Glutamatergic neuron (in vitro differentiated cells): Measurements from ENCODE around the gene CLEC16A. TPM values are rescaled to one million over a fixed set of nuclear protein-coding genes. Genes with fewer than 3 reads are reported as not detected.
"Not testable (repeated sequence)": the region's sequence is repeated elsewhere in the genome, so short reads cannot be mapped to it uniquely, and the experiment has no call there.

Source experiments
- DNase-seq: peaks from one replicate; pipeline ENCODE4 v3.0.0; 2022
- H3K27ac Mint-ChIP-seq: one replicate; pipeline ENCODE4 v1.8.0; 2020; ENCODE audit warnings: mild to moderate bottlenecking, mixed read lengths, inconsistent platforms; ENCODE audit not compliant: unreplicated experiment
- H3K27me3 Mint-ChIP-seq: one replicate; pipeline ENCODE4 v1.8.0; 2020; ENCODE audit warnings: mild to moderate bottlenecking, moderate library complexity, mixed read lengths, inconsistent platforms; ENCODE audit not compliant: unreplicated experiment
- H3K36me3 Mint-ChIP-seq: one replicate; pipeline ENCODE4 v1.8.0; 2020; ENCODE audit warnings: mild to moderate bottlenecking, mixed read lengths, inconsistent platforms; ENCODE audit not compliant: unreplicated experiment
- H3K4me1 Mint-ChIP-seq: one replicate; pipeline ENCODE4 v1.8.0; 2020; ENCODE audit warnings: mild to moderate bottlenecking, low read depth, mixed read lengths, inconsistent platforms; ENCODE audit not compliant: unreplicated experiment
- H3K4me3 Mint-ChIP-seq: one replicate; pipeline ENCODE4 v1.8.0; 2020; ENCODE audit warnings: mild to moderate bottlenecking, mixed read lengths, inconsistent platforms; ENCODE audit not compliant: unreplicated experiment
- H3K9me3 Mint-ChIP-seq: one replicate; pipeline ENCODE4 v1.8.0; 2020; ENCODE audit warnings: mild to moderate bottlenecking, moderate library complexity, mixed read lengths, inconsistent platforms; ENCODE audit not compliant: unreplicated experiment
- total RNA-seq: library from RNA; stranded (reverse); fragmentation: NEBNext Ultra II Directional; extraction: Animal tissue kit (Norgen Biotek cat#: 25700); gene quantifications from one replicate; pipeline ENCODE4 v1.2.1, GENCODE V29; 2021; ENCODE audit not compliant: unreplicated experiment
- TF ChIP-seq, protein P1 (sequence below): fragments of 200-600 bp; sonication (generic); IDR thresholded peaks from one replicate; pipeline ENCODE4 v1.5.0; 2021; ENCODE audit not compliant: partially characterized antibody, unreplicated experiment

CLEC16A gene
- total RNA-seq, 1 donor from 2014 or later: 43.0 TPM

DNA sequence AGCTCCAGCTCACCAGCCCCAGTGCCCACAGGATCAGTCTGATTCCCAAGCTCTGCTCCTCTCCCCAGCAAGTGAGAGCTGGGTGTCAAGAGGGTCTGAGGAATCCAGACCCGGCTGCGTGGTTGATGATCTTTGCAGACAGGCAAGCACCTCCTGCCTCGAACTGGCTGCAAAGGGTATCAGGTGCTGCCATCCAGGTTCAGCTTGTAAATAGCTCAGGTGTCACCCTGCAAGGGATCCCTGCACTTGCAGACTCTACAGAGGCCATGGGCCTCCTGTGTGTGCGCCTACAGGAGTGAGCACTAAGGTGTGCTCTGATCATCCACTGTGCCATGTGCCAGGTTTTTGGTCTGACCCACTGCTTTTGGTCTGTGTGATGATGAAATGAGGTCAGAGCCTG lies 18.3 kb upstream of the CLEC16A start:
- DNase-seq: no peak
- TF ChIP-seq, protein P1, sequence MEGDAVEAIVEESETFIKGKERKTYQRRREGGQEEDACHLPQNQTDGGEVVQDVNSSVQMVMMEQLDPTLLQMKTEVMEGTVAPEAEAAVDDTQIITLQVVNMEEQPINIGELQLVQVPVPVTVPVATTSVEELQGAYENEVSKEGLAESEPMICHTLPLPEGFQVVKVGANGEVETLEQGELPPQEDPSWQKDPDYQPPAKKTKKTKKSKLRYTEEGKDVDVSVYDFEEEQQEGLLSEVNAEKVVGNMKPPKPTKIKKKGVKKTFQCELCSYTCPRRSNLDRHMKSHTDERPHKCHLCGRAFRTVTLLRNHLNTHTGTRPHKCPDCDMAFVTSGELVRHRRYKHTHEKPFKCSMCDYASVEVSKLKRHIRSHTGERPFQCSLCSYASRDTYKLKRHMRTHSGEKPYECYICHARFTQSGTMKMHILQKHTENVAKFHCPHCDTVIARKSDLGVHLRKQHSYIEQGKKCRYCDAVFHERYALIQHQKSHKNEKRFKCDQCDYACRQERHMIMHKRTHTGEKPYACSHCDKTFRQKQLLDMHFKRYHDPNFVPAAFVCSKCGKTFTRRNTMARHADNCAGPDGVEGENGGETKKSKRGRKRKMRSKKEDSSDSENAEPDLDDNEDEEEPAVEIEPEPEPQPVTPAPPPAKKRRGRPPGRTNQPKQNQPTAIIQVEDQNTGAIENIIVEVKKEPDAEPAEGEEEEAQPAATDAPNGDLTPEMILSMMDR: no peak
- H3K9me3 Mint-ChIP-seq: no peaks in the 10 kb centered on the region
- no peak overlapping the region for H3K27ac Mint-ChIP-seq
- H3K4me3 Mint-ChIP-seq: no peak overlapping the region
- no peaks in the 10 kb centered on the region for H3K36me3 Mint-ChIP-seq
- no peaks in the 10 kb centered on the region for H3K4me1 Mint-ChIP-seq
- peaks cover 7% of the 10 kb centered on the region for H3K27me3 Mint-ChIP-seq

DNA sequence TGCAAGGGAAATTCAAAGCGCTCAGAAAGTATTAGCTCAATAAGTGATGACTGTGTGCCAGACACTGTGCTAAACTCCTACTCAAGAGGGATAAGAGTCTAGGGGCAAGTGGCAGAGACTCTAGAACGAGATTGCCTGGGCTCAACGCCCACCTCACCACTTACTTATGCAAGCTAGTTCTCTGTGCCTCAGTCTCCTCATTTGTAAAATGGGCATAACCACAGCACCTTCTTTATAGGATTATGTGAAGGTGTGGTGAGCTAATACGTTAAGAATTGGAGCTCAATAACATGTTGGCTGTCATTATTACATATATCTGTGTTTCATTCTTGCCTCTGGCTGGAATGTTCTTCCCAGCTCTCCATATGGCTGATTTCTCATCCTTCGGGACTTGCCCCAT lies 17.5 kb upstream of the CLEC16A start:
- Mint-ChIP-seq H3K4me3 (no peak overlapping the region), H3K9me3 (no peaks in the 10 kb centered on the region), H3K27me3 (peaks cover 6% of the 10 kb centered on the region), H3K4me1 (no peaks in the 10 kb centered on the region), H3K36me3 (no peaks in the 10 kb centered on the region), H3K27ac (no peak overlapping the region)
- no peak for DNase-seq
- TF ChIP-seq, protein P1: no peak

DNA sequence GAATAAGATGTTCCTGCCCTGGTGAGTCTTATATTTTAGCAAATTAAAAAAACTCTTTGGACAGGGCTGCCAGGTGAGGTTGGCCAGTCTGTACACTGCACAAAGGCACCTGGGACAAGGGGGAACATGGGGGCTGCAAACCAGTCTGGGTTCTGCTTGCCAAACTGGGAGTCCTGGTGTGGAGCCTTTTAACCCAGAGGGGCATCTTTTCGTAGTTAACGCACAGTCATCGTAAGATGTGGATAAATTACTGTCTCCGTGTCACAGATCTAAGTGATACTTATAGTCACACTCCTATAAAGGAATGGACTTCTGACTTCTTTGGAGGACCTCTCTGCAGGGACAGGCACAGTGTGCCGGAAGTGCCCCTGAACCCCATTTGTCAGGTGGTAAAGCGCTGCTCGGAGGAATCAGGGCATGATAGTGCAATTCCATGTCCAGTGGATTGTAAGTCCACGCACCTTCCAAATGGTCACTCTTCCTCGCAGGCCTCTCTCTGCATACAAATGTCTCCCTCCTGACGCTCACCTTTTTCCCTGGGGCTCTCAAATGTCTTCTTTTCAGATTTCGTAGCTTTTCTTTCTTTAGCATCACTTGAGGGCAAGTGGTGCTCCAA lies 16.8 kb upstream of the CLEC16A start:
- no peaks in the 10 kb centered on the region for H3K4me1 Mint-ChIP-seq
- no peak overlapping the region for H3K27ac Mint-ChIP-seq
- no peaks in the 10 kb centered on the region for H3K36me3 Mint-ChIP-seq
- DNase-seq: no peak
- TF ChIP-seq, protein P1: no peak
- peaks cover 6% of the 10 kb centered on the region for H3K27me3 Mint-ChIP-seq
- no peak overlapping the region for H3K4me3 Mint-ChIP-seq
- no peaks in the 10 kb centered on the region for H3K9me3 Mint-ChIP-seq

DNA sequence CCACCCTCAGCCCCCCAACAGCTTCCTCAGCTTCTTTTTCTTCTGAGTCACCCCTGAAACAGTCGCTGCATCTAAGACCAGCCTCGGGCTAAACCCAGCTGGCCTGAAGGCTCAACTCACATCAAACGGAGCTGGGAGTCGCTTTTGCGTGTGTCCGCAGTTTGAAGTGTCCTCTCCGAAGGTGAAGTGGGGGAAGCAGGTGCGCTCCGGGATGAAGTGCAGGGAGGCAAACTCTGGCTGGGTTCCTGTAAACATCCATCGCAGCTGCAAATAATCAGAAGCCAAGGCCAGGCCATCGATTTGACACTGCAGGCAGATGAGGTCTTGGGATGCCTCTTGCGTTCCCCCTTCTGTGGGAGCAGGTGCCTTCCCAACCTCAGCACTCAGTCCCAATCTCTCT lies 15.3 kb upstream of the CLEC16A start:
- not testable (repeated sequence) for H3K27me3 Mint-ChIP-seq, H3K36me3 Mint-ChIP-seq, DNase-seq, H3K27ac Mint-ChIP-seq, H3K9me3 Mint-ChIP-seq, H3K4me3 Mint-ChIP-seq, H3K4me1 Mint-ChIP-seq

DNA sequence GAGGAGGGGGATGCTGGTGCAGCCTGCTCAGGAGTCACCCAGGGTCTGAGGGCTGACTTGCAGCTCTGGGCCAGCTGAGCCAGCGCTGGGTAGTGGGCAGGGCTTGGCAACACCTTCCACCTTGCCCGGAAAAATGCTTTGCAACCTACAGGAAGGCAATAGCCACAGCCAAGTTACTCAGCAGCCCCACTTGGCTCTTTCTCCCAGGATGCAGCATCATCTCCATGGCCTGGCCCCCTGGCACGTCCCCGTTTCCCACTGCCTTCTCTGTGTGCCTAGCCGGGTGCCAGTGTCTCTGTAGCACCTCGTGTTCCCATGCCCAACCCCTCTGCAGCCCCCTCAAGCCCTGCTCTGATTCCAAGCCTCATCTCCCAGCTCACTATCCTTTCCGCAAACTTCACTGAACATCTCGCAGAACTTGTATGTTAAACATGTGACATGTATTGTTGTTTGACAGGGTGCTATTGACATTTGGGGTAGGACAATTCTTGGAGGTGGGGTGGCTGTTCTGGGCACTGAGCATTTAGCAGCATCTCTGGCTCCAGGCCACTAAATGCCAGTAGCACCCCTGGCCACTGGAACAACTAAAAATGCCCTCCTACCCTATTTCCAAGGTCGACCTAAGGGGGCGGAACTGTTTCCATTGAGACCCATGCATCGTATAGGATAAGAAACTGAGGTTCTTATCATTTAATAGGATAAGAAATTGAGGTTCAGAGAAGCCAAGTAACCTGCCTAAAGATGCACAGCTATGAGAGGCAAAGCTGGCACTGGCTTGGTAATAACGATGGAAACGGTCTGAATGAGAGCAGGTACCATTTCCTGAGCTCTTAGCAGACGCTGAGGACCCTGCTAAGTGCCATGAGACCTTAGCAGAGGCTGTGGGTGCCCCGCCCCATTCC lies 14.3 kb upstream of the CLEC16A start:
- Mint-ChIP-seq H3K27ac (no peak overlapping the region), H3K4me1 (no peaks in the 10 kb centered on the region), H3K36me3 (no peaks in the 10 kb centered on the region), H3K9me3 (no peaks in the 10 kb centered on the region), H3K4me3 (no peak overlapping the region), H3K27me3 (peaks cover 8% of the 10 kb centered on the region)
- no peak for DNase-seq
- TF ChIP-seq, protein P1: no peak
